OCI-LY3 (cell line): Measurements from ENCODE around the gene CHRM1.

Experiments used
- EZH2phosphoT487 ChIP-seq: fragments of 200-600 bp; shearing (Covaris generic); IDR thresholded peaks from 2 replicates; pipeline ENCODE4 v1.6.1; 2018; ENCODE audit warnings: antibody characterized with exemption, mixed run types, low read depth
- TF ChIP-seq, protein P1 (sequence below): fragments of 200-600, 300-600 bp; sonication (generic); IDR thresholded peaks from 2 replicates; pipeline ENCODE4 v1.5.1; 2014; ENCODE audit warnings: antibody characterized with exemption, low read length, low read depth

GRCh38 chr11:62912268-62912667 is 8.9 kb downstream of the CHRM1 start:
- TF ChIP-seq, protein P1, sequence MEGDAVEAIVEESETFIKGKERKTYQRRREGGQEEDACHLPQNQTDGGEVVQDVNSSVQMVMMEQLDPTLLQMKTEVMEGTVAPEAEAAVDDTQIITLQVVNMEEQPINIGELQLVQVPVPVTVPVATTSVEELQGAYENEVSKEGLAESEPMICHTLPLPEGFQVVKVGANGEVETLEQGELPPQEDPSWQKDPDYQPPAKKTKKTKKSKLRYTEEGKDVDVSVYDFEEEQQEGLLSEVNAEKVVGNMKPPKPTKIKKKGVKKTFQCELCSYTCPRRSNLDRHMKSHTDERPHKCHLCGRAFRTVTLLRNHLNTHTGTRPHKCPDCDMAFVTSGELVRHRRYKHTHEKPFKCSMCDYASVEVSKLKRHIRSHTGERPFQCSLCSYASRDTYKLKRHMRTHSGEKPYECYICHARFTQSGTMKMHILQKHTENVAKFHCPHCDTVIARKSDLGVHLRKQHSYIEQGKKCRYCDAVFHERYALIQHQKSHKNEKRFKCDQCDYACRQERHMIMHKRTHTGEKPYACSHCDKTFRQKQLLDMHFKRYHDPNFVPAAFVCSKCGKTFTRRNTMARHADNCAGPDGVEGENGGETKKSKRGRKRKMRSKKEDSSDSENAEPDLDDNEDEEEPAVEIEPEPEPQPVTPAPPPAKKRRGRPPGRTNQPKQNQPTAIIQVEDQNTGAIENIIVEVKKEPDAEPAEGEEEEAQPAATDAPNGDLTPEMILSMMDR: no peak
- no peak for TF ChIP-seq EZH2phosphoT487
